ENCODE data around the gene RPL36.

The RPL36 gene

DNA sequence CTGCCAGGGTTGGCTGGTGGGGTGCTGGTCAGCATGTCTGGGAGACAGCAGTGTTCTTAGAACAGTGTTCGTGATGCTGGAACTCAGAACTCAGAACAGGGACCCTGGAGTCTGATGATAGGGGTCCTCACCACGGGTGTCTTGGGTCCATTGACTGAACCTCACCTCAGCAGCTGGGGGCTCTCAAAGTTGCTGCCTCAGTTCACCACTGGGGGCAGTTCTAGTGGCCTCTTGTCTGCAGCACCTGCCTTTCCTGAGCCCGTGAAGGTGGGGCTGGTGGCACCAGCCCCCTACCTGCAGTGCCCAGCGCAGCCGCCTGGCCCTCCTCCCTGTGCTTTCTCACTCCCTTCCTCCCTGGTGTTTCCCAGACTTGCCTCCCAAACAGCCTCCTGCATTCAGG, 38.7 kb upstream of the RPL36 start:
- Histone ChIP-seq H2AFZ (ENCODE audit: low read depth) (no peak overlapping the region), H3K36me3 (ENCODE audit: insufficient read depth) (peaks cover 26% of the 10 kb centered on the region; the same call in 1 of the 2 replicates), H3K4me2 (no peak overlapping the region), H3K27ac (no peak overlapping the region), H4K20me1 (ENCODE audit: insufficient read depth) (no peaks in the 10 kb centered on the region), H3K4me1 (ENCODE audit: low read depth, poor library complexity, severe bottlenecking) (no peaks in the 10 kb centered on the region), H3K4me3 (IDR thresholded peaks at IDR 0.05; ENCODE audit: insufficient read depth, low read depth, low read length) (no peak overlapping the region), H3K9ac (no peak overlapping the region), H3K79me2 (ENCODE audit: insufficient read depth, low read depth) (no peaks in the 10 kb centered on the region; the same call in 1 of the 2 replicates), H3K27me3 (ENCODE audit: insufficient read depth, low read depth) (no peaks in the 10 kb centered on the region)
- TF ChIP-seq CTCF (conservative IDR thresholded peaks at IDR 0.05; ENCODE audit: low read depth, low read length), result no peak

GRCh38 chr19:5652261-5652660, 37.8 kb upstream of the RPL36 start:
- Histone ChIP-seq H3K4me2 (no peak overlapping the region), H3K27ac (no peak overlapping the region), H3K4me3 (IDR thresholded peaks at IDR 0.05; ENCODE audit: insufficient read depth, low read depth, low read length) (no peak overlapping the region), H3K4me1 (ENCODE audit: low read depth, poor library complexity, severe bottlenecking) (no peaks in the 10 kb centered on the region), H3K9ac (no peak overlapping the region), H4K20me1 (ENCODE audit: insufficient read depth) (no peaks in the 10 kb centered on the region), H2AFZ (ENCODE audit: low read depth) (no peak overlapping the region), H3K79me2 (ENCODE audit: insufficient read depth, low read depth) (no peaks in the 10 kb centered on the region), H3K36me3 (ENCODE audit: insufficient read depth) (peaks cover 26% of the 10 kb centered on the region; the same call in 1 of the 2 replicates), H3K27me3 (ENCODE audit: insufficient read depth, low read depth) (no peaks in the 10 kb centered on the region)
- no peak for TF ChIP-seq CTCF (conservative IDR thresholded peaks at IDR 0.05; ENCODE audit: low read depth, low read length)

GRCh38 chr19:5654931-5655330, 35.2 kb upstream of the RPL36 start:
- H3K4me3 ChIP-seq (IDR thresholded peaks at IDR 0.05; ENCODE audit: insufficient read depth, low read depth, low read length), result no peak overlapping the region
- no peak overlapping the region for H3K9ac ChIP-seq
- no peak overlapping the region for H3K4me2 ChIP-seq
- H3K4me1 ChIP-seq (ENCODE audit: low read depth, poor library complexity, severe bottlenecking), result no peaks in the 10 kb centered on the region
- H4K20me1 ChIP-seq (ENCODE audit: insufficient read depth), result no peaks in the 10 kb centered on the region
- H3K79me2 ChIP-seq (ENCODE audit: insufficient read depth, low read depth), result no peaks in the 10 kb centered on the region
- H2AFZ ChIP-seq (ENCODE audit: low read depth), result no peak overlapping the region
- peaks cover 16% of the 10 kb centered on the region; the same call in 1 of the 2 replicates for H3K36me3 ChIP-seq (ENCODE audit: insufficient read depth)
- H3K27ac ChIP-seq, result no peak overlapping the region
- H3K27me3 ChIP-seq (ENCODE audit: insufficient read depth, low read depth), result no peaks in the 10 kb centered on the region
- TF ChIP-seq CTCF (conservative IDR thresholded peaks at IDR 0.05; ENCODE audit: low read depth, low read length), result no peak

GRCh38 chr19:5655412-5655811, 34.7 kb upstream of the RPL36 start:
- Histone ChIP-seq H3K79me2 (ENCODE audit: insufficient read depth, low read depth) (no peaks in the 10 kb centered on the region), H3K36me3 (ENCODE audit: insufficient read depth) (peaks cover 14% of the 10 kb centered on the region; the same call in 1 of the 2 replicates), H2AFZ (ENCODE audit: low read depth) (no peak overlapping the region), H3K4me3 (IDR thresholded peaks at IDR 0.05; ENCODE audit: insufficient read depth, low read depth, low read length) (no peak overlapping the region), H3K4me1 (ENCODE audit: low read depth, poor library complexity, severe bottlenecking) (no peaks in the 10 kb centered on the region), H3K27ac (no peak overlapping the region), H3K9ac (no peak overlapping the region), H3K27me3 (ENCODE audit: insufficient read depth, low read depth) (no peaks in the 10 kb centered on the region), H3K4me2 (no peak overlapping the region), H4K20me1 (ENCODE audit: insufficient read depth) (no peaks in the 10 kb centered on the region)
- TF ChIP-seq CTCF (conservative IDR thresholded peaks at IDR 0.05; ENCODE audit: low read depth, low read length), result no peak
